HepG2 (cell line): ENCODE results near the gene TRMU. TPM values are rescaled to one million over a fixed set of nuclear protein-coding genes. Genes with fewer than 3 reads are reported as not detected.

Experiments
- ELF1 ChIP-seq: sonication (generic); formaldehyde crosslinking; IDR thresholded peaks from 2 replicates; pipeline ENCODE4 v1.4.0; 2020; ENCODE audit warnings: missing genetic modification reagents
- FLYWCH1 ChIP-seq: sonication (generic); formaldehyde crosslinking; IDR thresholded peaks from 2 replicates; pipeline ENCODE4 v1.8.1; 2023; ENCODE audit warnings: mild to moderate bottlenecking, missing genetic modification reagents
- KLF16 ChIP-seq, 2 experiments: sonication (generic) in 1 of 2; formaldehyde crosslinking in 1 of 2; IDR thresholded peaks; 2 replicates each; pipeline versions ENCODE4 v1.6.1 to v1.8.0; 2016 to 2023; ENCODE audit warnings: missing genetic modification reagents in 2 of 2, missing compliant biosample characterization in 1 of 2
- KMT2A ChIP-seq: sonication (generic); formaldehyde crosslinking; IDR thresholded peaks from 2 replicates; pipeline ENCODE4 v1.4.0; 2020; ENCODE audit warnings: missing genetic modification reagents
- MED13 ChIP-seq: sonication (generic); formaldehyde crosslinking; IDR thresholded peaks from 2 replicates; pipeline ENCODE4 v1.5.0; 2020; ENCODE audit warnings: missing genetic modification reagents
- NCOA1 ChIP-seq: sonication (generic); formaldehyde crosslinking; IDR thresholded peaks from 2 replicates; pipeline ENCODE4 v1.9.0; 2021; ENCODE audit warnings: missing genetic modification reagents
- PAX8 ChIP-seq: sonication (generic); formaldehyde crosslinking; IDR thresholded peaks from 2 replicates; pipeline ENCODE4 v1.8.0; 2022; ENCODE audit warnings: mild to moderate bottlenecking, missing genetic modification reagents, borderline replicate concordance
- POLR2G ChIP-seq: fragments of 200-400 bp; formaldehyde crosslinking; IDR thresholded peaks from 2 replicates; pipeline ENCODE4 v1.6.1; 2018; ENCODE audit warnings: mild to moderate bottlenecking, low read depth, low read length, moderate library complexity
- STAG1 ChIP-seq: sonication (generic); formaldehyde crosslinking; IDR thresholded peaks from 2 replicates; pipeline ENCODE4 v1.4.0; 2020; ENCODE audit warnings: missing genetic modification reagents
- ZFYVE20 ChIP-seq: sonication (generic); formaldehyde crosslinking; IDR thresholded peaks from 2 replicates; pipeline ENCODE4 v1.8.0; 2023; ENCODE audit warnings: low read depth, mild to moderate bottlenecking, moderate library complexity, missing genetic modification reagents, borderline replicate concordance
- ZNF292 ChIP-seq: sonication (generic); formaldehyde crosslinking; IDR thresholded peaks from 2 replicates; pipeline ENCODE4 v1.8.1; 2022; ENCODE audit warnings: mild to moderate bottlenecking, low read depth, missing genetic modification reagents, borderline replicate concordance
- ZNF501 ChIP-seq: sonication (generic); formaldehyde crosslinking; IDR thresholded peaks from 2 replicates; pipeline ENCODE4 v1.5.1; 2020; ENCODE audit warnings: mild to moderate bottlenecking, moderate library complexity, missing genetic modification reagents
- ZNF589 ChIP-seq: sonication (generic); formaldehyde crosslinking; conservative IDR thresholded peaks from 2 replicates; pipeline ENCODE4 v1.8.0; 2022; ENCODE audit warnings: mild to moderate bottlenecking, moderate library complexity, missing genetic modification reagents
- polyA plus RNA-seq, 8 experiments: library from polyadenylated mRNA; depleted of rRNA in 3 of 8; stranded (reverse) in 7 of 8; unstranded in 1 of 8; fragments of >200 nt; fragmentation: Illumina TruSeq in 4 of 8; extraction: Trizol in 4 of 8; gene quantifications; 2 replicates each; pipeline versions ENCODE4 v1.2.1 to v1.2.3, GENCODE V29; 2011 to 2016; ENCODE audit warnings: low read depth in 4 of 8, missing spikeins in 1 of 8, mixed read lengths in 1 of 8; ENCODE audit not compliant: insufficient read depth in 1 of 8
- total RNA-seq, 5 experiments: library from RNA; depleted of rRNA; stranded (reverse); fragments of >200 nt; fragmentation: Illumina TruSeq; extraction: Trizol; gene quantifications; 2 replicates each; pipeline ENCODE4 v1.2.3, GENCODE V29; 2016; ENCODE audit warnings: low read depth in 1 of 5
- TF ChIP-seq, protein P1 (sequence below): sonication (generic); formaldehyde crosslinking; IDR thresholded peaks from 2 replicates; pipeline ENCODE4 v1.5.1; 2020; ENCODE audit warnings: missing genetic modification reagents, mild to moderate bottlenecking, borderline replicate concordance
- TF ChIP-seq, protein P2 (sequence below): sonication (generic); formaldehyde crosslinking; IDR thresholded peaks from 2 replicates; pipeline ENCODE4 v1.4.0; 2020; ENCODE audit warnings: missing genetic modification reagents; ENCODE audit errors: not compliant biosample characterization
- TF ChIP-seq, protein P3 (sequence below): IDR thresholded peaks from 2 replicates; pipeline ENCODE4 v1.6.1; 2016; ENCODE audit warnings: mild to moderate bottlenecking, missing biosample characterization, missing genetic modification reagents
- TF ChIP-seq, protein P4 (sequence below): sonication (generic); formaldehyde crosslinking; IDR thresholded peaks from 2 replicates; pipeline ENCODE4 v1.8.0; 2022; ENCODE audit warnings: mild to moderate bottlenecking, missing genetic modification reagents, moderate library complexity
- TF ChIP-seq, protein P5 (sequence below): sonication (generic); formaldehyde crosslinking; IDR thresholded peaks from 2 replicates; pipeline ENCODE4 v1.4.0; 2020; ENCODE audit warnings: missing genetic modification reagents, borderline replicate concordance
- TF ChIP-seq, protein P6 (sequence below): sonication (generic); formaldehyde crosslinking; IDR thresholded peaks from 2 replicates; pipeline ENCODE4 v1.5.0; 2020; ENCODE audit warnings: missing genetic modification reagents

The TRMU gene
- total and polyA plus RNA-seq, 2 of the 13 experiments (the other 11 are each of a cell fraction or from before 2014, with no cell fraction given) = 31.0 to 50.2 TPM

DNA sequence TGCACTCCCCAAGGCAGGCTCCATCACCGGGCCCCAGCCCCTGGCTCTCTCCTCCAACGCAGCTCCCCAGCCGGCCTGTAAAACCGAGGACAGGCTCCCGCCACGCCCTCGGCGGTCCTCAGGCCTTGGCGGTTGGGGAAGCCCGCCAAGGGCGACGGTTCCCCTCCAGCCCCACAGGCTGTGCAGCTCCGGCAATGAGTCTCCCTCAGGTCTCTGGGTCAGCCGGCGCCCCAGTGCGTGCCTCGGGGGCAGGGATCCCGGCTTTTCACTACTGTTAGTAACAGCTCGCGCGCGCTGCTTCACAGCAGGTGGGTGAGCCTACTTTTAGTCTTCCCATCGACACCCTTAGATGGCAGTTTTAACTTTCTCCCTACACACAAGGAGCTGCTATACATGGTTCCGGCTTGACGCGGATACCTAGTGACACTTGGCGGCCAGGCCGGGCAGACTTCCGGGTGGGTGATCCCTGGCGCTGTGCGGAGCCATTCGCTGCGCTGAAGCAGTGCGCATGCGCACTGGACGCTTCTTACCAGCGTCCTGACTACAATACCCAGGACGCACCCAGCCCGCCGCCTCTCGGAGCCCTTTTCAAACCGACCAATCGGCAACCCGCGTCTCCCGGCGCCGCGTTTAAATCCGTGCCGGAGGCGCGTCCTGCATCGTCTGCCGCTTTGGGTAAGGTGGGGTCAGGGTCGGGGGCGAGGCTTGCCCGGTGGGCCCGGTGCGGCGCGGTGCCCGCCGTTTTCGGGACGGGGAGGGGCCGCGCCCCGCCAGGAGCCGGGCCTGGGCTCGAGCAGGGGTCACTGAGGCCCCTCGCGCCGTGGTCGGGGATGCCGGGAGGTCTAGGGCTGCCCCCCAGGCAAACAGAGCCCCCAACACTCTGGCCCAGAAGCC is 39.0 kb upstream of the TRMU start, which contains the start of gene GTSE1 (continued):
- TF ChIP-seq, protein P1, sequence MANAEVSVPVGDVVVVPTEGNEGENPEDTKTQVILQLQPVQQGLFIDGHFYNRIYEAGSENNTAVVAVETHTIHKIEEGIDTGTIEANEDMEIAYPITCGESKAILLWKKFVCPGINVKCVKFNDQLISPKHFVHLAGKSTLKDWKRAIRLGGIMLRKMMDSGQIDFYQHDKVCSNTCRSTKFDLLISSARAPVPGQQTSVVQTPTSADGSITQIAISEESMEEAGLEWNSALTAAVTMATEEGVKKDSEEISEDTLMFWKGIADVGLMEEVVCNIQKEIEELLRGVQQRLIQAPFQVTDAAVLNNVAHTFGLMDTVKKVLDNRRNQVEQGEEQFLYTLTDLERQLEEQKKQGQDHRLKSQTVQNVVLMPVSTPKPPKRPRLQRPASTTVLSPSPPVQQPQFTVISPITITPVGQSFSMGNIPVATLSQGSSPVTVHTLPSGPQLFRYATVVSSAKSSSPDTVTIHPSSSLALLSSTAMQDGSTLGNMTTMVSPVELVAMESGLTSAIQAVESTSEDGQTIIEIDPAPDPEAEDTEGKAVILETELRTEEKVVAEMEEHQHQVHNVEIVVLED (CRISPR knock-in tag) = peak; percentile 94
- TF ChIP-seq KMT2A = peak; percentile 44; the same call in 1 of the 2 replicates
- peak; percentile 99 for TF ChIP-seq ELF1 (CRISPR knock-in tag)
- TF ChIP-seq, protein P2, sequence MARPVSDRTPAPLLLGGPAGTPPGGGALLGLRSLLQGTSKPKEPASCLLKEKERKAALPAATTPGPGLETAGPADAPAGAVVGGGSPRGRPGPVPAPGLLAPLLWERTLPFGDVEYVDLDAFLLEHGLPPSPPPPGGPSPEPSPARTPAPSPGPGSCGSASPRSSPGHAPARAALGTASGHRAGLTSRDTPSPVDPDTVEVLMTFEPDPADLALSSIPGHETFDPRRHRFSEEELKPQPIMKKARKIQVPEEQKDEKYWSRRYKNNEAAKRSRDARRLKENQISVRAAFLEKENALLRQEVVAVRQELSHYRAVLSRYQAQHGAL (CRISPR knock-in tag) = no peak
- peak; percentile 57; the same call in 1 of the 2 replicates for TF ChIP-seq MED13
- peak; percentile 75 for TF ChIP-seq STAG1 (CRISPR knock-in tag)
- TF ChIP-seq, protein P3, sequence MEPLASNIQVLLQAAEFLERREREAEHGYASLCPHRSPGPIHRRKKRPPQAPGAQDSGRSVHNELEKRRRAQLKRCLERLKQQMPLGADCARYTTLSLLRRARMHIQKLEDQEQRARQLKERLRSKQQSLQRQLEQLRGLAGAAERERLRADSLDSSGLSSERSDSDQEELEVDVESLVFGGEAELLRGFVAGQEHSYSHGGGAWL = no peak; the same call in 1 of the 2 replicates
- TF ChIP-seq NCOA1 (CRISPR knock-in tag) = 0 out of 2 replicates have a peak, but pooled peaks have one; percentile 73
- peak; percentile 93; the same call in 1 of the 2 replicates for TF ChIP-seq ZFYVE20
- TF ChIP-seq PAX8 = no peak
- TF ChIP-seq ZNF292 (CRISPR knock-in tag) = peak; percentile 7; the same call in 1 of the 2 replicates
- 0 out of 2 replicates have a peak, but pooled peaks have one; percentile 16 for TF ChIP-seq FLYWCH1 (CRISPR knock-in tag)
- TF ChIP-seq, protein P4, sequence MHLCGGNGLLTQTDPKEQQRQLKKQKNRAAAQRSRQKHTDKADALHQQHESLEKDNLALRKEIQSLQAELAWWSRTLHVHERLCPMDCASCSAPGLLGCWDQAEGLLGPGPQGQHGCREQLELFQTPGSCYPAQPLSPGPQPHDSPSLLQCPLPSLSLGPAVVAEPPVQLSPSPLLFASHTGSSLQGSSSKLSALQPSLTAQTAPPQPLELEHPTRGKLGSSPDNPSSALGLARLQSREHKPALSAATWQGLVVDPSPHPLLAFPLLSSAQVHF (CRISPR knock-in tag) = peak; percentile 99
- TF ChIP-seq, protein P5, sequence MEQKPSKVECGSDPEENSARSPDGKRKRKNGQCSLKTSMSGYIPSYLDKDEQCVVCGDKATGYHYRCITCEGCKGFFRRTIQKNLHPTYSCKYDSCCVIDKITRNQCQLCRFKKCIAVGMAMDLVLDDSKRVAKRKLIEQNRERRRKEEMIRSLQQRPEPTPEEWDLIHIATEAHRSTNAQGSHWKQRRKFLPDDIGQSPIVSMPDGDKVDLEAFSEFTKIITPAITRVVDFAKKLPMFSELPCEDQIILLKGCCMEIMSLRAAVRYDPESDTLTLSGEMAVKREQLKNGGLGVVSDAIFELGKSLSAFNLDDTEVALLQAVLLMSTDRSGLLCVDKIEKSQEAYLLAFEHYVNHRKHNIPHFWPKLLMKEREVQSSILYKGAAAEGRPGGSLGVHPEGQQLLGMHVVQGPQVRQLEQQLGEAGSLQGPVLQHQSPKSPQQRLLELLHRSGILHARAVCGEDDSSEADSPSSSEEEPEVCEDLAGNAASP (CRISPR knock-in tag) = 0 out of 2 replicates have a peak, but pooled peaks have one; percentile 17
- TF ChIP-seq, protein P6, sequence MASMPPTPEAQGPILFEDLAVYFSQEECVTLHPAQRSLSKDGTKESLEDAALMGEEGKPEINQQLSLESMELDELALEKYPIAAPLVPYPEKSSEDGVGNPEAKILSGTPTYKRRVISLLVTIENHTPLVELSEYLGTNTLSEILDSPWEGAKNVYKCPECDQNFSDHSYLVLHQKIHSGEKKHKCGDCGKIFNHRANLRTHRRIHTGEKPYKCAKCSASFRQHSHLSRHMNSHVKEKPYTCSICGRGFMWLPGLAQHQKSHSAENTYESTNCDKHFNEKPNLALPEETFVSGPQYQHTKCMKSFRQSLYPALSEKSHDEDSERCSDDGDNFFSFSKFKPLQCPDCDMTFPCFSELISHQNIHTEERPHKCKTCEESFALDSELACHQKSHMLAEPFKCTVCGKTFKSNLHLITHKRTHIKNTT (CRISPR knock-in tag) = no peak
- TF ChIP-seq ZNF501 (CRISPR knock-in tag) = peak; percentile 70
- TF ChIP-seq POLR2G = 0 out of 2 replicates have a peak, but pooled peaks have one; percentile 13
- peak; percentile 96 for TF ChIP-seq ZNF589 (CRISPR knock-in tag)
- peak in 1 of 2 experiments; percentile 38; a peak in 1 of 4 replicates for TF ChIP-seq KLF16 (CRISPR knock-in tag; IDR thresholded peaks at IDR 0.05)
